K562 (cell line): Measurements from ENCODE around the gene MYCBPAP. TPM values are rescaled to one million over a fixed set of nuclear protein-coding genes. Genes with fewer than 3 reads are reported as not detected.

Experiments used
- ATF6 ChIP-seq: sonication (generic); formaldehyde crosslinking; IDR thresholded peaks from 2 replicates; pipeline ENCODE4 v1.4.0; 2020; ENCODE audit warnings: mild to moderate bottlenecking, missing genetic modification reagents
- CBX2 ChIP-seq: fragments of 200-600 bp; sonication (generic); IDR thresholded peaks from one replicate; pipeline ENCODE4 v1.6.1; 2012; ENCODE audit warnings: mild to moderate bottlenecking, low read length, inconsistent platforms; ENCODE audit not compliant: insufficient read depth, poor library complexity, severe bottlenecking
- E2F6 ChIP-seq, 2 experiments: IDR thresholded peaks; 2 replicates each; pipeline ENCODE4 v1.6.1; 2011; ENCODE audit warnings: borderline replicate concordance in 1 of 2, control low read depth in 1 of 2, low read depth in 1 of 2, low read length in 1 of 2, mild to moderate bottlenecking in 1 of 2, mixed read lengths in 1 of 2, moderate library complexity in 1 of 2; ENCODE audit not compliant: insufficient read depth in 1 of 2, insufficient read length in 1 of 2, poor library complexity in 1 of 2, severe bottlenecking in 1 of 2; ENCODE audit errors: extremely low read depth in 1 of 2
- FOXP1 ChIP-seq: sonication (generic); formaldehyde crosslinking; IDR thresholded peaks from 2 replicates; pipeline ENCODE4 v1.8.0; 2022; ENCODE audit warnings: mild to moderate bottlenecking, missing genetic modification reagents
- HEY1 ChIP-seq: fragments of 250-450 bp; sonication (Bioruptor Pico); IDR thresholded peaks from 2 replicates; pipeline ENCODE4 v1.5.0; 2020; ENCODE audit warnings: mild to moderate bottlenecking, moderate library complexity, borderline replicate concordance
- KLF13 ChIP-seq: fragments of 450-650 bp; IDR thresholded peaks from 2 replicates; pipeline ENCODE4 v1.6.1; 2016; ENCODE audit warnings: missing genetic modification characterization, low read depth, mild to moderate bottlenecking, missing compliant biosample characterization, moderate library complexity, borderline replicate concordance
- LARP7 ChIP-seq: fragments of 450-650 bp; IDR thresholded peaks from 2 replicates; pipeline ENCODE4 v1.6.1; 2016
- MAX ChIP-seq: sonication (generic); formaldehyde crosslinking; IDR thresholded peaks from 2 replicates; pipeline ENCODE4 v1.9.0; 2022; ENCODE audit warnings: mild to moderate bottlenecking, missing genetic modification reagents
- NRF1 ChIP-seq, 2 experiments: fragments of 450-650 bp; IDR thresholded peaks in 1 of 2; conservative IDR thresholded peaks in 1 of 2; 2 replicates each; pipeline ENCODE4 v1.6.1; 2014; ENCODE audit warnings: mild to moderate bottlenecking in 2 of 2
- SNRNP70 ChIP-seq: fragments of 200-400 bp; formaldehyde crosslinking; optimal IDR thresholded peaks from 2 replicates; pipeline ENCODE3; 2017; ENCODE audit warnings: low read depth, low read length
- TAL1 ChIP-seq: fragments of 450-650 bp; IDR thresholded peaks from 2 replicates; pipeline ENCODE4 v1.6.1; 2016; ENCODE audit warnings: mild to moderate bottlenecking
- ZNF318 ChIP-seq, 2 experiments: fragments of 450-650 bp; IDR thresholded peaks; 2 replicates each; pipeline ENCODE4 v1.6.1; 2016; ENCODE audit warnings: mild to moderate bottlenecking in 2 of 2, borderline replicate concordance in 1 of 2, low read depth in 1 of 2, moderate library complexity in 1 of 2
- polyA plus RNA-seq, 8 experiments: library from polyadenylated mRNA; depleted of rRNA in 4 of 8; stranded (reverse) in 5 of 8; unstranded in 3 of 8; fragments of >200 nt; fragmentation: Nextera tagmentation in 2 of 8; fragmentation: Illumina TruSeq in 1 of 8; extraction: Ambion mirVana in 2 of 8; extraction: Trizol in 1 of 8; gene quantifications; 2 replicates each; pipeline versions ENCODE4 v1.2.1 to v1.2.3, GENCODE V29; 2011 to 2014; ENCODE audit warnings: inconsistent platforms in 1 of 8, missing spikeins in 1 of 8
- total RNA-seq, 7 experiments: library from RNA; depleted of rRNA in 6 of 7; stranded (reverse); fragments of >200 nt in 6 of 7; fragmentation: Illumina TruSeq in 2 of 7; extraction: Trizol in 2 of 7; gene quantifications; 2 replicates each; pipeline versions ENCODE4 v1.2.1 to v1.2.3, GENCODE V29; 2011 to 2021; ENCODE audit warnings: low replicate concordance in 1 of 7

MYCBPAP gene
- total and polyA plus RNA-seq, 9 of the 15 experiments (the other 6 are each of a cell fraction or from before 2014, with no cell fraction given): not detected

- peak; percentile 97 for TF ChIP-seq NRF1 (conservative IDR thresholded peaks at IDR 0.05 in 1 of 2, IDR thresholded peaks at IDR 0.05 in 1 of 2)
- TF ChIP-seq SNRNP70: no peak
- no peak for TF ChIP-seq LARP7
- TF ChIP-seq E2F6 (IDR thresholded peaks at IDR 0.05; ENCODE audit: borderline replicate concordance in 1 of 2, extremely low read depth in 1 of 2, insufficient read depth in 1 of 2, insufficient read length in 1 of 2, low read depth in 1 of 2, low read length in 1 of 2, poor library complexity in 1 of 2, severe bottlenecking in 1 of 2): peak; percentile 68 to 92
- TF ChIP-seq ZNF318 (IDR thresholded peaks at IDR 0.05; ENCODE audit: borderline replicate concordance in 1 of 2, low read depth in 1 of 2): no peak
- peak; percentile 49 for TF ChIP-seq MAX (CRISPR knock-in tag)
- no peak for TF ChIP-seq HEY1 (CRISPR knock-in tag)
- TF ChIP-seq FOXP1: peak; percentile 87
- TF ChIP-seq CBX2: no peak
- TF ChIP-seq TAL1: no peak
- 0 out of 2 replicates have a peak, but pooled peaks have one; percentile 11 for TF ChIP-seq KLF13
- TF ChIP-seq ATF6 (CRISPR knock-in tag): 0 out of 2 replicates have a peak, but pooled peaks have one; percentile 3
These were observed 33.8 kb downstream of the MYCBPAP start (continued) for GRCh38 chr17:50541716-50542688.
